Activated CD4-positive, alpha-beta T cell treated with anti-CD3 and anti-CD28 coated beads, Interleukin-2, amount 50 U/mL, for 4 hours (primary cell): ENCODE results near the gene C11orf58.

Source experiments
- DNase-seq, 2 experiments: peaks; one replicate each; pipeline ENCODE4 v3.0.0-alpha.2; 2020

C11orf58 gene

DNA sequence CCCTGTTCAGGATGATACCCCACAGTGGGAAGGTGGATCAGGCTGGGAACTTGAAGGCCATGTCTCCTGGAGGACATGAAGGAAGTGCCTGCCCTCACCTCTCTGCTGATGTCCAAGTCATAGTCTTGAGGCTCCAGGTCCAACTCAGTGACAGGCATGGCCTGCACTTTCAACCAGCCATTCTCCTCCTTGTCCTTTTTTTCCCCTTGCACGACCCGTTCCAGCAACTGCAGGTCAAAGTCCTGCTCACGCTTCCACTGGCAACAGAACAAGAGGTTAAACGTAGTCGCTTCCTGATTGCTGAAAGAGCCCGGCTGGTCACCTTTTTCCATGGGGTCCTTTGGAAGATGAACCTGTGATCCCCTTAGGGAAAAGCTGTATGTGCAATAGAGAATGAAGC is 47.7 kb downstream of the C11orf58 start:
- no peak for DNase-seq

DNA sequence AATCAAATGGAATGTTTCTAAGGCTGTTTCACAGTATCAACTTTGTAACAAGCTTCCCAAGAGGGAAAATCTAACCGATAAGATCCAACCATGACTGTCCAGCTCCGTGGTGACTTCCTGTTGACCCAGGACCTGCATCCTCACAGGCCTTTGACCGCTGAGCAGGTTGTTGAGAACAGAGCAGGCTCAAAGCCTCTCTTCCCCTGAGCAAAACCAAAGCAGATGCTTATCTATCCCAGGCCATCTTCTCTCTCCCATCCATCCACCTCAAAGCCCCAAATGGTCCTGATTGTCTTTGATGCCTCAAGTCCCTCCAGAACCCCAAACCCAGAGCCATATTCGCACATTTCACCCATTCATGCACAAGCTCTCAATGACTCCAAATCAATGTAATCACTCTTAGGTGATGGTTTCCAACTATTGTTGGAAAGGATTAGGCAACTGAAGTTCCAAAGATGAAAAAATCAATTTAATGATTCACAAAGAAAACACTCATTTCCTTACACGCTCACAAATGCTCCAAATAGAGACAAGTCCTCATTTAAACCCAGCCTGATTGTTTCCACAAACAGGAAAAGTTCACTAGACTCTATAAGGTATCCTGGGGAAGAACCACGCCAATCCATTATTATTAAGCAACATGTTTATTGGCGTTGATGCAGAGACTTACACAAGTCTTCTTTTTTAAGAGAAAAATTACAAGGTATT is 48.7 kb downstream of the C11orf58 start:
- DNase-seq, result no peak

DNA sequence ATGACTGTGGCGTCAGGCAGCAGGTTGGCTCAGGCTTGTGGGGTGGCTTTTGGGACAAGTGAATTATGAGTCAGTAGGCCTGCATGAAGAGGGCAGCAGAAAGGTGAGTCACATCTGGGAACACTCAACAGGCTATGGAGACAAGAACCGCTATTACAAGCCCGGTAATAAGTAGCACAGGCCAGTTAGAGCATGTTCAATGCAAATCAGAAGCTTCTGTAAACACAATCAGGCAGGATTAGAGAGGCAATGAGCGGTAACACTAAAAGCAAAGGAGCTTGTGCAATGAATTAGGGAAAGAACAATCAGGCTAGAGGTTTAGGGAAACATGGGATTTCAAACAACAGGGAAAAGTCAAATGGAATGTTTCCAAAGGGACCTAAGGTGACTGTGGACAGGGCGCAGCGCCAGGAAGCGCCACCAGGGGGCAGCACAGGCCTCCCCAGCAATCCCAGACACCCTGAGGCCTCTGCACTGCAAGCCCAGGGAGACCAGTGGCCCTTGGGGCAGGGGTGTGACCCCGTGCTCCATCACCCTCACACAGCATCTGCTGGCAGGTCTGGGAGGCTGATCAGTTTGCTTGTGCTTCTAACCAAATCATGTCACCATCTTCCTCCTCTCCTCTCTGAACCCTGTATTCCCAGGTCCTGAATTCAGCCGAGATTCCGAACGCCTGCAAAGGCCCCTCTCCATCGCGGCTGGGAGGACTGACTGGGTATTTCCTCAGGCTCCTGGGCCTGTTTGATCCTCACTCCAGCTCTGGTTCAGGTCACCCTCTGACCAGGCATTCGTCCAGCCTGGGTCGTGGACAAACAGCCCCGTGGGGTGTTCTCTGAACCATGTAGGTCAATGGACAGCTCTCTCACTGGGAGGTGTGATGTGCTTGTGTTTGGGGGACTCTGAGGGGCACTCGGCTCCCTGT is 50.0 kb downstream of the C11orf58 start:
- peak; percentile 17 to 34 for DNase-seq

- DNase-seq, result no peak
Observed at GRCh38 chr11:16789063-16789420, 50.6 kb downstream of the C11orf58 start.

GRCh38 chr11:16789560-16790485 is 51.4 kb downstream of the C11orf58 start:
- DNase-seq, result no peak

DNA sequence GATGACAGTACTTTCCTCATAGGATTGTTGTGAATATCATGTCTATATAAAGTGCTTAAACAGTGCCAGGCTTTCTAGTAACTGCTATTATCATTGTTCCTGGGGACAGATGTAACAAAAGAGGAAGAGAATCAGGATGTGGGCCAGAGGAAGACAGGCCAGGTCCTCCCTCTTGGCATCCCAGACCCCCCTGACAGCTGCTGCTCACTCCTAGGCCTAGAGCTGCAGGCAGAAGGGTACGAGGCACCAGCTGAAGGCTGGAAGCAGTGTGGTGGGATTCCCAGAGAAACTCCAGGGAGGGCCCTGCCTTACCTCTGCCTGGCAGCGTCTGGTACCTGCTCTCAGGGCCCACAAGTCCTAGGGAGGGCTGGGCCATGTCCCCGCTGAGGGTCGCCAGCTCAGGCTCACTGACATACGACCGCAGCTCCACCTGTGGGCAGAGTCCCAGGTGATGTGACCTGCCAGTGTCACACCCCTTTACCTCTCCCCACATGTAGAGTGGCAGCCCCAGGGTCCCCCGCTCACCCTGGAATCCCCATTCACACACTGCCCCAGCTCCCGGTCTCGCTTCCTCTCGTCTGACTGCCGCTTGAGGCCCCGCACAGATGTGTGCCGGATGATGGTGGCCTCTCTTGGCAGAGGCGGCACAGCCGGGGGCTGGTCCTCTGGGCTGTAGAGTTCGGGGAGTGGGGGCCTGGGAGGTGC is 52.2 kb downstream of the C11orf58 start:
- DNase-seq, result no peak

DNA sequence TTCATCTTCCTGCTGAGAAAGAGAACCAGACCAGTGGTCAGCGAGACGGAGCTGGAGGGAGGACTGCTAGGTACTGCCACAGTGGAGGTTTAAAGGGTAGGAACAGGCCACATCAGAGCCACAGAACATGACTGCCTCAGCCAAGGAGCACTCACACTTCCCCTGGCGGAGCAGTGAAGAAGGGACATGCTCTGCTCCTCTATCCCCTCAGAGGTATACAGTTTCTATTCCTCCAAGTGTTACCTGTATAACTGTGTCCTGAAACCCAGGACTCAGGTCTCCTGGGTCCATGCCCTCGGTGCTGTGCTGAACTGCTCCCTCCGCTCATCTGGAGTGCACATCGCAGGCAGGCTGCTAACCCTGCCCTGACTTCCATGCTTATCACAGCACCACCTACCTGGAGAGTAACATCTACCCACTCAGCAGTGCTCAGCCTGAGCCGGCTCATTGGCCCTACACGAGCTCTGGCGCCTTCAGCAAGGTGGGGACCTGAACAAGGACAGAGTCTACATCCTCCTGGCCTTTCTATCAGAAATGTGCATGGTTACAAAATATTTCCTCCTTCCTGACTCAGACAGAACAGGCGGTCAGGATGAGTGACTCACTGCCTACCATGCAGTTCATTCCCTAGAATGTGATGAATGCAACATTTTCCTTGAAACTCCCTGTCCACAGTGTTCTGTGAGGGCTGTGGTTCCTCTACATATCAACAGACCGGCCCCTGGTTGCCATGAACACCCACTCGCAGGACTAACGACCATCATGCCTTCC is 52.9 kb downstream of the C11orf58 start:
- DNase-seq, result no peak

- DNase-seq, result no peak
Observed at GRCh38 chr11:16792426-16792825, 54.0 kb downstream of the C11orf58 start.

GRCh38 chr11:16793009-16793408 is 54.6 kb downstream of the C11orf58 start:
- no peak for DNase-seq

GRCh38 chr11:16793511-16793910 is 55.1 kb downstream of the C11orf58 start:
- no peak for DNase-seq

- no peak for DNase-seq
Observed at GRCh38 chr11:16794047-16794818, 55.8 kb downstream of the C11orf58 start.

GRCh38 chr11:16795146-16795545 is 56.7 kb downstream of the C11orf58 start:
- DNase-seq, result no peak

GRCh38 chr11:16796311-16796710 is 57.9 kb downstream of the C11orf58 start:
- DNase-seq, result no peak

DNA sequence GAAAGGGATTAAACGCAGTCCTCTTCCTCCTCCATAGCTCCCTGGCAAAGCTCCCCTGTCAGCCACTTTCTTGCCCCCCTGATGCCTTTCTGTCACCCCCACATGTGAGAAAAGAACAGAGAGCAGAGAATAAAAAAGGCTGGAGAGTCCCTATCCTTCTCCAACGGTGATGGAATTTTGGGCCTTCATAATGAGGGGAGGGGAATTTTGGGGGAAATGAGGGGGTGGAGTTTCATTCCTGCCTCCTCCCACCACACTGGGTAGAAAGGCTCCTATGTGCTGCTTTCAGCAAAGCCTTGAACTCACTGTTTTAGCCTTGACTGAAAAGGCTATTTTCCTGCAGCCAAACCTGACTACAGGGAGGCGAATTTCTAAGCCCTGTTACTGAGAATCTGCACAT is 59.3 kb downstream of the C11orf58 start:
- DNase-seq, result no peak

GRCh38 chr11:16799221-16799620 is 60.8 kb downstream of the C11orf58 start:
- DNase-seq, result no peak

- DNase-seq, result no peak
Observed at GRCh38 chr11:16799890-16800289, 61.4 kb downstream of the C11orf58 start.

- DNase-seq, result no peak
Observed at GRCh38 chr11:16800382-16800781, 61.9 kb downstream of the C11orf58 start.

GRCh38 chr11:16801288-16801980 is 63.0 kb downstream of the C11orf58 start:
- no peak for DNase-seq

GRCh38 chr11:16804104-16804947 is 65.9 kb downstream of the C11orf58 start:
- no peak for DNase-seq
